Measurements from ENCODE around the gene ARHGEF4. TPM values are rescaled to one million over a fixed set of nuclear protein-coding genes. Genes with fewer than 3 reads are reported as not detected.
A peak's percentile ranks its signal among the peaks of the same experiment; 100 is the strongest.

The ARHGEF4 gene
- total RNA-seq, 2 donors from 2014 or later = 0.63 to 1.7 TPM

GRCh38 chr2:131010566-131010965 lies 173.9 kb downstream of the ARHGEF4 start:
- Mint-ChIP-seq H3K27ac (no peak overlapping the region), H3K36me3 (ENCODE audit: insufficient read depth in 2 of 2) (no peaks in the 10 kb centered on the region), H3K9me3 (no peaks in the 10 kb centered on the region), H3K4me3 (peak overlapping the region in 1 of 2 donors; percentile 21), H3K27me3 (ENCODE audit: low read depth) (no peaks in the 10 kb centered on the region), H3K4me1 (ENCODE audit: low read depth) (peaks cover 30% of the 10 kb centered on the region)
- peak in 1 of 2 donors; percentile 63 for ATAC-seq (replicated peaks in 1 of 2)
- DNase-seq = no peak

GRCh38 chr2:131011486-131011885 lies 174.8 kb downstream of the ARHGEF4 start:
- no peaks in the 10 kb centered on the region for H3K27me3 Mint-ChIP-seq (ENCODE audit: low read depth)
- no peak overlapping the region for H3K27ac Mint-ChIP-seq
- DNase-seq = no peak
- no peak overlapping the region for H3K4me3 Mint-ChIP-seq
- H3K36me3 Mint-ChIP-seq (ENCODE audit: insufficient read depth in 2 of 2) = no peaks in the 10 kb centered on the region
- peaks cover 30% of the 10 kb centered on the region for H3K4me1 Mint-ChIP-seq (ENCODE audit: low read depth)
- no peak for ATAC-seq (replicated peaks in 1 of 2)
- H3K9me3 Mint-ChIP-seq = no peaks in the 10 kb centered on the region

- peaks cover 27% of the 10 kb centered on the region for H3K4me1 Mint-ChIP-seq (ENCODE audit: low read depth)
- H3K27ac Mint-ChIP-seq = no peak overlapping the region
- DNase-seq (no peak), ATAC-seq (replicated peaks in 1 of 2) (no peak)
- no peaks in the 10 kb centered on the region for H3K9me3 Mint-ChIP-seq
- no peaks in the 10 kb centered on the region for H3K36me3 Mint-ChIP-seq (ENCODE audit: insufficient read depth in 2 of 2)
- H3K27me3 Mint-ChIP-seq (ENCODE audit: low read depth) = no peaks in the 10 kb centered on the region
- no peak overlapping the region for H3K4me3 Mint-ChIP-seq
Measured at GRCh38 chr2:131014141-131014540, 177.4 kb downstream of the ARHGEF4 start.

DNA sequence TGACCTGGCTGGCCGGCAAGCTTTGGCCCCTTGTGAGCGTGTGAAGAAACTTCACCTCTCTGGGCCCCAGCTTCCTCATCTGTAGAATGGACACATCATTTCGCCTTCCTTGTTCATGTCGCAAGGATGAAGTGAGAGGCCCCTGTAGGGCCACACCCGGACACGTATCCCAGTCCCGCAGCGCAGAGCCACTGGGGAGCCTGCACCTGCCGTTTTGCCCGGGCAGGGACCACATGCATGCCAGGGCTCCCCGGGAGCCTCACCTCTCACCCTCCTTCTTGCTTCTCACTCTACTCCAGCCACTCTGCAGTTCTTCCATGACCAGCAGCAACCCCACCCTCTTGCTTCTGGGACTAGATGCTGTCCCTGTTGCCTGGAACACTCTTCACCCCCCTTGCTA lies 179.1 kb downstream of the ARHGEF4 start:
- no peaks in the 10 kb centered on the region for H3K36me3 Mint-ChIP-seq (ENCODE audit: insufficient read depth in 2 of 2)
- no peak overlapping the region for H3K27ac Mint-ChIP-seq
- peaks cover 11% of the 10 kb centered on the region for H3K4me1 Mint-ChIP-seq (ENCODE audit: low read depth)
- ATAC-seq (replicated peaks in 1 of 2) (no peak), DNase-seq (no peak)
- H3K27me3 Mint-ChIP-seq (ENCODE audit: low read depth) = no peaks in the 10 kb centered on the region
- no peaks in the 10 kb centered on the region for H3K9me3 Mint-ChIP-seq
- no peak overlapping the region for H3K4me3 Mint-ChIP-seq

- Mint-ChIP-seq H3K4me1 (ENCODE audit: low read depth) (no peaks in the 10 kb centered on the region), H3K36me3 (ENCODE audit: insufficient read depth in 2 of 2) (no peaks in the 10 kb centered on the region), H3K27me3 (ENCODE audit: low read depth) (no peaks in the 10 kb centered on the region), H3K27ac (no peak overlapping the region), H3K9me3 (peaks cover 0 to 2% of the 10 kb centered on the region in 2 donors), H3K4me3 (no peak overlapping the region)
- DNase-seq (no peak), ATAC-seq (replicated peaks in 1 of 2) (no peak)
Measured at GRCh38 chr2:131016826-131017741, 180.4 kb downstream of the ARHGEF4 start.

- Mint-ChIP-seq H3K4me1 (ENCODE audit: low read depth) (no peaks in the 10 kb centered on the region), H3K27me3 (ENCODE audit: low read depth) (peaks cover 30% of the 10 kb centered on the region), H3K4me3 (no peak overlapping the region), H3K27ac (no peak overlapping the region), H3K36me3 (ENCODE audit: insufficient read depth in 2 of 2) (peaks cover 0 to 4% of the 10 kb centered on the region in 2 donors), H3K9me3 (peaks cover 3 to 5% of the 10 kb centered on the region in 2 donors)
- no peak for ATAC-seq (replicated peaks in 1 of 2)
- DNase-seq = no peak
Measured at GRCh38 chr2:131022731-131023130, 186.0 kb downstream of the ARHGEF4 start.

DNA sequence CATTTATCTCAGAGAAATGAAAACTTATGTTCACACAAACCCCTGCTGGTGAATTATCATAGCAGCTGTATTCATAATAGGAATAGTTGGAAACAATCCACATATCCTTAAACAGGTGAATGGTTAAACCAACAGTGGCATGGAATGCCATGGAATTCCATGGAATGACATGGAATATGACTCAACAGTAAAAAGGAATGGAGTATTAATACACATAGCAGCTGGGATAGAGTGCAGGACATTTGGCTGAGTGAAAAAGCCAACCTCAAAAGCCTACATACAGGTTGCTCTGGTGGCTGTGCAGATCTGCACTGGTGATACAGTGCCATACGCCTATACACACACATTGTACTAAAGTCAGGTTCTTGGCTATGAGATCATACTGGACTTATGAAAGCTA lies 187.0 kb downstream of the ARHGEF4 start:
- no peak for ATAC-seq (replicated peaks in 1 of 2)
- Mint-ChIP-seq H3K27ac (no peak overlapping the region), H3K9me3 (peaks cover 3 to 5% of the 10 kb centered on the region in 2 donors), H3K4me1 (ENCODE audit: low read depth) (no peaks in the 10 kb centered on the region), H3K36me3 (ENCODE audit: insufficient read depth in 2 of 2) (peaks cover 0 to 4% of the 10 kb centered on the region in 2 donors), H3K4me3 (no peak overlapping the region), H3K27me3 (ENCODE audit: low read depth) (peaks cover 30% of the 10 kb centered on the region)
- no peak for DNase-seq

DNA sequence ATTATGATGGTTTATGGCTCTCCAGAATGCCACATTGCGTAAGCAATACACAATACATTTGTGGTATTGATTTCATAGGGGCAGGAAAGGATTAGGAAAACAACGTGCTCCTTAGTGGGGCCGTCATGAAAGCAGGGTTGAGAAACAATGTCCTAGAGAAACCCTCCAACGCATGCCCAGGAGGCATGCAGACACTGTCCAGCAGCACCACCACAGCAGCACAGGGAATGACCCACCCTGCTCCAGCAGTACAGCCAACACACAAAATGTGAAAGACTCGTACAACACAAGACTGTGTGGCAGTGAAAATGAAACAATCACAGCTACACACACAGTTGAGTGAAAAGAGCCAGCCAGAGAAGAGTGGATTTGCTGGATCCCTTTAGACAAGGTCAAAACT lies 190.2 kb downstream of the ARHGEF4 start:
- no peak for ATAC-seq (replicated peaks in 1 of 2)
- peaks cover 37% of the 10 kb centered on the region for H3K27me3 Mint-ChIP-seq (ENCODE audit: low read depth)
- H3K4me3 Mint-ChIP-seq = no peak overlapping the region
- H3K27ac Mint-ChIP-seq = no peak overlapping the region
- peaks cover 2 to 3% of the 10 kb centered on the region in 2 donors for H3K9me3 Mint-ChIP-seq
- H3K36me3 Mint-ChIP-seq (ENCODE audit: insufficient read depth in 2 of 2) = peaks cover 0 to 4% of the 10 kb centered on the region in 2 donors
- no peaks in the 10 kb centered on the region for H3K4me1 Mint-ChIP-seq (ENCODE audit: low read depth)
- no peak for DNase-seq

- no peak for ATAC-seq (replicated peaks in 1 of 2)
- Mint-ChIP-seq H3K36me3 (ENCODE audit: insufficient read depth in 2 of 2) (peaks cover 0 to 4% of the 10 kb centered on the region in 2 donors), H3K4me1 (ENCODE audit: low read depth) (no peaks in the 10 kb centered on the region)
Measured at GRCh38 chr2:131027566-131028528, 191.1 kb downstream of the ARHGEF4 start.

GRCh38 chr2:131029812-131030211 lies 193.1 kb downstream of the ARHGEF4 start:
- Mint-ChIP-seq H3K27me3 (ENCODE audit: low read depth) (peaks cover 34% of the 10 kb centered on the region), H3K36me3 (ENCODE audit: insufficient read depth in 2 of 2) (peaks cover 0 to 4% of the 10 kb centered on the region in 2 donors), H3K4me1 (ENCODE audit: low read depth) (peaks cover 11% of the 10 kb centered on the region), H3K9me3 (peaks cover 2 to 3% of the 10 kb centered on the region in 2 donors), H3K4me3 (no peak overlapping the region), H3K27ac (no peak overlapping the region)
- ATAC-seq (replicated peaks in 1 of 2) (no peak), DNase-seq (no peak)

More at GRCh38 chr2:131027566-131028528, 191.1 kb downstream of the ARHGEF4 start:
- Mint-ChIP-seq H3K9me3 (peaks cover 2 to 3% of the 10 kb centered on the region in 2 donors), H3K4me3 (no peak overlapping the region), H3K27me3 (ENCODE audit: low read depth) (peaks cover 37% of the 10 kb centered on the region), H3K27ac (no peak overlapping the region)
- DNase-seq = no peak

GRCh38 chr2:131030478-131030971 lies 193.8 kb downstream of the ARHGEF4 start:
- ATAC-seq (replicated peaks in 1 of 2) = no peak
- H3K9me3 Mint-ChIP-seq = peaks cover 0 to 2% of the 10 kb centered on the region in 2 donors
- peaks cover 27% of the 10 kb centered on the region for H3K27me3 Mint-ChIP-seq (ENCODE audit: low read depth)
- no peak for DNase-seq
- no peak overlapping the region for H3K27ac Mint-ChIP-seq
- peaks cover 0 to 4% of the 10 kb centered on the region in 2 donors for H3K36me3 Mint-ChIP-seq (ENCODE audit: insufficient read depth in 2 of 2)
- peaks cover 11% of the 10 kb centered on the region for H3K4me1 Mint-ChIP-seq (ENCODE audit: low read depth)
- H3K4me3 Mint-ChIP-seq = no peak overlapping the region

DNA sequence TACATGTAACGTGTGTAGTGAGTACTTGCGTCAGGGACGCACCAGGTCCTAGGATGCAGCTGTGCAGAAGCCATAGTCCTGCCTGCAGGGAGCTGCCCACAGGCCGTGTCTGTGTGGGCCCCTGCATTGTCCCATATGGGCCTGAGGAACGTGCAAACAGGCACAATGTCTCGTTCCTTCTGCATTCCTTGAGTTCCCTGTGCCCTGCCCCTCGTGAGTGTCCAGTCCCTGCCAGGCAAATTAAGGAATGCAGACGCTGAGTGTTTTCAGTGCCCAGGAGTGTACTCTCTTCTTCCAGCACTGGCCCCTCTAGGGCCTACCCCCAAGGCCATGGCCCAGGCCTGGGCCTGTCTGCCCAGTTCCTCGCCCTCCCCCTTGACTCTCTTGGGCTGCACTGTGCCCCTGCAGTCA lies 194.7 kb downstream of the ARHGEF4 start:
- DNase-seq (no peak), ATAC-seq (replicated peaks in 1 of 2) (no peak)
- peaks cover 0 to 2% of the 10 kb centered on the region in 2 donors for H3K9me3 Mint-ChIP-seq
- H3K36me3 Mint-ChIP-seq (ENCODE audit: insufficient read depth in 2 of 2) = peaks cover 0 to 4% of the 10 kb centered on the region in 2 donors
- peaks cover 19% of the 10 kb centered on the region for H3K27me3 Mint-ChIP-seq (ENCODE audit: low read depth)
- no peak overlapping the region for H3K4me3 Mint-ChIP-seq
- H3K4me1 Mint-ChIP-seq (ENCODE audit: low read depth) = peaks cover 11% of the 10 kb centered on the region
- H3K27ac Mint-ChIP-seq = no peak overlapping the region
